Astrocyte of the hippocampus (primary cell): ENCODE results near the gene IGFBPL1.
"Not testable (repeated sequence)": the region's sequence is repeated elsewhere in the genome, so short reads cannot be mapped to it uniquely, and the experiment has no call there.

Experiments
- DNase-seq: peaks from one replicate; pipeline ENCODE4 v3.0.0; 2011; ENCODE audit warnings: low read depth, low spot score

The IGFBPL1 gene

DNA sequence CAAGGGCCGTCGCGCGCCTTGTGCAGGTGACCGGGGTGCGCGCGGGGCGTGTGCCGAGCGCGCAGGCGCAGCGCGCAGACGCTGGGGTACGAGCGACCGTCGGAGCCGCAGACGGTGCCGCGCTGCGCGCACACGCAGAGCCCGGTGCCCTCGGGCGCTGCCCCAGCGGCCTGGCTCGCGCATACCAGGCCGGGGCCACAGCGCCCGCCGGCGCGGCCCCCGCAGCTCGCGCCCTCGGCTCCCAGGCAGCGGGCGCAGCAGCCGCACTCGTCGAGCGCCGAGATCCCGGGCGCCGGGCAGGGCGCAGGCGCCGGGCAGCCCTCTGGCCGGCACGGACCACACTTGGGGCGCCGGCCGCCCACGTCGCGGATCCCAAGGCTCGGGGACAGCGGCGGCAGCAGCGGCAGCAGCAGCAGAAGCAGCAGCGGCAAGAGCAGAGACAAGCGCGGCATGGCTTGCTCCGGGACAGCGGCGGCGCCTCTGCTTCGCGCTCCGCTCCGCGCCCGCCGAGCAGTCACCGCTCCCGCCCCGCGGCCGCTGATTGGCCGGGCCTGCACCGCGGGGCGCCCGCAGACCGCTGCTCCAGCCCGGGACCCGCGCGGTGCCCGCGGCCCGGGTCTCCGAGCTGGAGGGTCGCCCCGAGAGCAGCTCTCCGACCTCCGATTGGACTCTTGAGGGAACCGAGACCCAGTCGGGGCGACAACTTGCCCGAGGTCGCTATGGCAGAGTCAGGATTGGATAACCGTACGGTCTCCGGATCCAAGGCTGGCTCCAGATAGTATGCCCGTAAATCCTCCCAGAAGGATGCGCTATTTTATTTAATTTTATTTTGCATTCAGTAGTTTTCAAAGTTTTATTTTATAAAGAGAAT lies at the start of gene IGFBPL1:
Gene IGFBPL1, minus strand, starts transcription at position 482 of the 871 bp plus-strand sequence. Its CDS starts 30 bp downstream, at position 452.
- peak; percentile 66 for DNase-seq

DNA sequence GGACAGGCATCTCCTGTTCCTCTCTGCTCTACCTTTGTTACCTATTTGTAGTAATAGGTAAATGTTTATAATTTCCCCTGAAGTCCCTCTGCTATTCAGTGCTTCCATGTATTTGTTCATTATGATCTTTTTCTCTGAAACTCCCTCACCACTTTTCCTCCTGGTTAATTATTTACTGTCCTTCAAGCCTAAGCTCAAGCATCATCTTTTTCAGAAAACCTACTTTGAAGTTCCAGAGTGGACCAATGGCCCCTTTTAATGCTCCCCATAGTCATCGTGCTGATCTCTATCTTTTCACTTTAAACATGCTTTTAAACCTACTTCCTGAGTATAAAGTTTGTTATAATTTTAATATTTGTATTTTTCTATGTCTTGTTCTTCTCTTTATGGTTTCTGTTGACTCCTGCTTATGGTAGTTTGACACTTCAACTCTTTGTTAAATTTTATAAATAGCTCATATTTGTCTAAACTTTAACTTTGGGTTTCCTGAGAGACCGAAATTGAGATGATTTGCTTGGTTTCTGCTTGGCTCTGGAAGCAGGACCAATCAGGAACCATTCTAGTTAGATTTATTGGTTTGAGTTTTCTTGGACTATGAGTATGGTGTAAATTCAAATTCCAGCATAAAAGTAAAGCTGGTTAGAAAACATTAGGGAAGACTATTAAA lies 48.5 kb upstream of the IGFBPL1 start:
- not testable (repeated sequence) for DNase-seq

DNA sequence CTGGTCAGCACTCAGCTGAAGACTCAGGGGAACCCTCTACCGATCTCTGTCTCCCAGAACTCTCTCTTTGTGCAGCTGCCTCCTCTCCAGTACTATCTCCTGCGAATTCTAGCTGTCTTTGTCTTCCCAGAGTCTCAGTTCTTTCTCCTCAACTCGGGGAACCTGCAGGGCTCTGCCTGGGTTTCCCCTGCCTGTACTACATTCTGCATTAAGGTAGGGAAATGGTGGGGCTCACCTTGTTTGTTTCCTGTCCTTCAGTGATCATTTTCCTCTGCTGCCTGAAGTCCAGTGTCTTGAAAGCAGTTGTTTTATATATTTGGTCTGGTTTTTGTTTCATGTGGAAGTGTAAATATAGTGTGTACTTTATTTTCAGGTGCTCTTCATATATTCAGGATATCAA lies 43.1 kb upstream of the IGFBPL1 start:
- no peak for DNase-seq

DNA sequence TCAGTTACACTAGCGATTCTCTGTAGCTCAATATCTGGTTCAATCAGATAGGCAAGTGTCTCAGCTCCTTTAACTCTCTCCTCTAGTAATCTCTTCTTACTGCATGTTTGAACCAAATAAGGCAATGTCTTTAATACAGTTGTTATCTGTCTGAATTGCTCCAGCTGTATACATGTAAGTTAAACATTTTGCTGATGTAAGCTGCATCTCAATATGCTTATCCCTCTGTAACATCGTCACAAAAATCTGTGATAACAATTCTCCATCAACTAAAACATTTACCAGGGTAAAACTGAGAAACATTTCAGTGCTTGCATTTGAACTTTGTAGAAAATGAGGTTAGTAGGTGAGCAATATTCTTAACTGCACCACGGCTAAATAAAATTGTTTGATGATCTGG lies 29.6 kb upstream of the IGFBPL1 start:
- no peak for DNase-seq

DNA sequence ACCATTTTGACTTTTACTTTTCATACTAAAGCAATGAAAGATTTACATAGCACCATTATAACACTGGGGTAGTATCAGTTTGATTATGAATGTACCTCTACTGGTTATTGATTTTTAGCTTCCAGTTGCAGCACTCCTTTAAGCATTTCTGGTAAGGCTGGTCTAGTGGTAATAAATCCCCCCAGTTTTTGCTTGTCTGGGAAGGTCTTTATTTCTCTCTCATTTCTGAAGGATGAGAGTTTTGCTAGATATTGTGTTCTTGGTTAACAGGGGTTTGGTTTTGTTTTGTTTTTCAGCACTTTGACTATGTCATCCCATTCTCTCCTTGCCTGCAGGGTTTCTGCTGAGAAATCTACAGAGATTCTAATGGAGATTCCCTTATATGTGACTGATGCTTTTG lies 26.9 kb upstream of the IGFBPL1 start:
- DNase-seq: no peak

DNA sequence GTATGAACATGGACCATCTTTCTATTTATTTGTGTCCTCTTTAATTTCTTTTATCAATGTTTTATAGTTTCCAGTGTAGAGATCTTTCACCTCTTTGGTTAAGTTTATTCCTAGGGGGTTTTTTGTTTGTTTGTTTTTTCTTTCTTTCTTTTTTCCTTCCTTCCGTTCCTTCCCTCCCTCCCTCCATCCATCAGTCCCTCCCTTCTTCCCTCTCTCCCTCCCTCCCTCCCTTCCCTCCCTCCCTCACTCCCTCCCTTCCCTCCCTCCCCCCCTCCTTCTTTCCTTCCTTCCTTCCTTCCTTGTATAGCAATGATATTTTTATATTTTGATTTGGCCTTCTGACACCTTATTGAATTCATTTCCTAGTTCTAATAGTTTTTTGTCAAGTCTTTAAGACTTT lies 23.4 kb upstream of the IGFBPL1 start:
- DNase-seq: no peak

DNA sequence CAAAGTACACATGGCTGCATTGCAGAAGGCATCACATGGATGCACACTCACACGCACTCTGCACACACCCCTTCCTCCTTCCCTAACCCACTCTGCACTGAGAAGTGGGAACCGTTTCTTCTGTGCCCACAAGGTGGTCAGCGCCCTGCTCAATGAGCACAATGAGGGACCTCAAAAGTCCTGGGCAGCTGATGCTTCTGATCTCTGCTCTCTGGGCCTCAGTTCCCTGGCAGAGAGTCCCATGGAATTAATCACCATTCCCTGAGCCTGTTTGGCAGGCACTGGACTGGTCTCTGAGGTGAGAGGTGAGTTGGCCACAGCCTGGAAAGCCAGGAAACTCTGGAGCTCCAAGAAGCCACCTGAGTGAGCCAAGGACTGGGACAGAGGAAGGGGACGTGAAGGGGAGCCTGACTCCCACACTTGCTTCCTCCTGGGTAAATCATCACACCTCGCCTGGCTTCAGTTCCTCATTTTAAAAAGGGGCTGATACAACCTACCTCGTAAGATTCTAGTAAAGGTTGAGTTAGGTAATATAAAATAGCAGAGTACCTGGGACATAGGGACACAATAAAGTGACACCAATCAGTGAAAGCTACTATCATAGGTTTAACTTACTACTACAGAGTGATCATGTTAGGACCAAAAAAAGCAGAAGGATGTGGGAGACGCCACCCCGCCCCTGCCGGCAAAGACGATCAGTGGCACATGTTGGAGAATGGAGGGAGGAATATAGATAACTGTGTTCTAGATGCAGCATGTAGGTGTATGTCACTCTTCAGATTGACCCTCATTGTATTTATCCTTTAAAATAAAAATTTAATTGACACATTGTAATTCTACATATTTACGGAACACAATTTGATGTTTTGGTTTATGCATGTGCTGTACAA lies 21.1 kb upstream of the IGFBPL1 start:
- no peak for DNase-seq

GRCh38 chr9:38443597-38443996 lies 19.3 kb upstream of the IGFBPL1 start:
- DNase-seq: no peak

DNA sequence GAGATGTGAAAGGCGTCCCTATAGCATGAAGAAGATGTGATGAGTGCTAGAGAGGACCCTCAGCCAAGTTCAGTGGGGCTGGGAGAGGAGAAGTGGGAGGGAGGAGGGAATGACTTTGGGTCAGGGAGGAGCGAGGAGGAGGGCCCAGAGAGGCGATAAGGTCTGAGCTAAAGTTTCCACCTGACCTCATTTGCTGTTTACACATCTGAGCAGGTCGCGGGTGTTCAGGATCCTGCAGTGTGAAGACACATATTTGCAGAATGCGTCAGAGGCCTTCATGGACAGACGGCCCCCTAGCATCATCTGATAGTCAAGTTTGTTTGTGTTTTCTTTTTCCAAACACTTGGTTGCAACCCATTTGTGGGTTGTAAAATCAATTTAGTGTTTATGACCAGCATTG lies 18.9 kb upstream of the IGFBPL1 start:
- peak; percentile 24 for DNase-seq

DNA sequence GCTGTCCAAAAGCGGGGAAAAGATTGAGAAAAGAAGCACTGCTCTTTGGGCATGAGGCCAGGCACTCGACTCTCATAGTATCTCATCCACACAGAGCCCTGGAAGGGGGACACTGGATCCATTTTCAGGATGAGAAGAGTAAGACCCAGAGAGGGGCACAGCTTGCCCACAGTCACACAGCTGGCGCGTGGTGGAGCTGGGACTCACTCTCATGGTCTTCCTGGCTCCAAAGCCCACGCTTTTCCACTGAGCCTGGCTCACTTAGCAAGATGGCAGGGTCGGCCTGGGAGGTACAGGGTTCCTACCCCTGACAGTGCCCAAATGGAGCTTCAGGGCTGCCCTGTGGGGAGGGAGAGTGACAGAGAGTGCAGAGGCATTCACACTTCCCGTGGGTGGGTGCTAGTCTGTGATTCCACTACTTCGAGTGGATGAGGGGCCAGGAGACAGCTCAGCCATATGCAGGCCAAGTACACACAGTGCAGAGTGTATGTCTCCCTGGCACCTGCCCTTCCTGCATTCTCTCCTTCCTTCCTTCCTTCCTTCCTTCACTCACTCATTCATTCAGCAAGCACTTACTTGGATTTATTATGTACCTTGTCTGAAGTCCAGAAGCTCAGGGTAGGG lies 18.3 kb upstream of the IGFBPL1 start:
- DNase-seq: no peak

DNA sequence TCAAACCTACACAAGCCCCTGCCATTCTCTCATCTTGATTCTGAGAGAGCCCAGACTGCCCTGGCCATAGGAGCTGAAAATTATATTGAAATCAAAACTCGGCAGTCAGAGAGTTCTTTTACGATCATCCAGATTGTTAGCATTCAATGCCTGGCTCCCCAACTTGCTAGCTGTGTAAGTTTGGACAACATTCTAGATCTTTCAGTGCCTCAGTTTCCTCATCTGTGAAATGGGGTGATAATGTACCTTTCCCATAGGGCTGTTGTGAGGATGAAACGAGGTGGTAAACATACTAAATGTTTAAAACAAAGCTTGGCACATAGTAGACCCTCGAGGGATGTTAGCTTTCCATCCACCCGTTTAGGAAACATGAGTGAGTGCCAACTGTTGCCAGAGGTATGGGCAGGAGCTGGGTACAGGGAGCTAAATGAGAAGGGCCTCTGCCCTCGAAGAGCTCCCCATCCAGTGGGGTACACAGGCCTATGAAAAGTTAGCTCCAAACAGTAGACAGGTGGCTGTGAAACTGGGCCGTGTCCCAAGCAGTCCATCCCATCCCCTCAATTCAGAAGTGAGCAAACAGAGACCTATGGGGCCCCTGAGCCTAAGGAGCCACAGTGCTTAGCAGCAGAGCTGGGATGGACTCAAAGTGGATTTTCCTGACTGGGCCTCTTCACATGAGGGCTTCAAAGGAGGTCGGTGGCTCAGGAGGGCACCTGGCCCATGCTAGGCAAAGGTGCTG lies 17.3 kb upstream of the IGFBPL1 start:
- no peak for DNase-seq

DNA sequence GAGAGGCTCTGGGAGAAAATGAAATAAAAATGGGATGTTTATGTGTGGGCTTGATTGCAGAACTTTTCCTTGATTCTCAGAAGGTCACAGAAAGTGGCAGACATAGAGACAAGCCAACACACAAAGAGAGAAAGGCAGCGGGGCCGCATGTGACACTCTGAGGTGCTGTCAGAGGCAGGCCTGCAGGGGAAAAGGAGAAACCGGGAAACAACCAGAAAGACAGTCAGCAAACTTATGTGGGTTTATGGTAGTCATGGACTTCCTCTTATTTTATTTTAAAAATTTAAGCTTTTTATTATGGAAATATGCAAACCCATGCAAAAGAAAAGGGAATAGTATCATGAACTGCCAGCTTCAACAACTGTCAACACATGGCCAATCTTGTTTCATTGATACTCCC lies 16.3 kb upstream of the IGFBPL1 start:
- no peak for DNase-seq

- no peak for DNase-seq
Observed at GRCh38 chr9:38439916-38440301, 15.7 kb upstream of the IGFBPL1 start.

- no peak for DNase-seq
Observed at GRCh38 chr9:38439291-38439915, 15.1 kb upstream of the IGFBPL1 start.

DNA sequence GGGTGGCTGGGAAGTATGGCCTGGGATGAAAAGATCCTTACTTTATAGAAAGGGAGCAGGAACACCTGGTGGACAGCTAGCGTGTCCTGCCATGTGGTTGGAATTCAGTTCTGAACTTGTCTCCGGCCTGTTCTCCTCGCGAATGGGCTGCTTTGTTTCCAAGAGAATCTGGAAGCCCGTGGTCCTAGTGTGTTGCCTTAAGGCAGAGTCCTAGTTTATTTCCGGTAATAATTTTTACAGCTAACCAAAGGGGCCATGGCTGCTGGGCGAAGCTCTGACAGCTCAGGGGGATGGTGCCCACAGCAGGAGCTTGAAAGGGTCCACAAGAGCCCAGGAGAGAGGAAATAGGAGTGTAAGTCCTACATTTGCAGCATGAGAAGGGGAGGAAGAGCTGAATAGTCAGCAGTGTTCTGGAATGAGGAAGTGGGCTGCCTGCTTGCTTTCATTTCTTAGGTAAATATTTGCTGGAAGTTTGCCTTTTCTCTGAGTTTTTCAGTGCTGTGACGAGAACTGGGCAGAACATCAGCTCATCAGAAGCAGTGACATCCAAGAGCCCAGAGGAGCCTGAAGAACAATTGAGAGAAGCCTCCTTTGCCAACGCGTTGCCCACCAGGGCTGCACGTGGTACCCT lies 13.1 kb upstream of the IGFBPL1 start:
- peak; percentile 74 for DNase-seq

DNA sequence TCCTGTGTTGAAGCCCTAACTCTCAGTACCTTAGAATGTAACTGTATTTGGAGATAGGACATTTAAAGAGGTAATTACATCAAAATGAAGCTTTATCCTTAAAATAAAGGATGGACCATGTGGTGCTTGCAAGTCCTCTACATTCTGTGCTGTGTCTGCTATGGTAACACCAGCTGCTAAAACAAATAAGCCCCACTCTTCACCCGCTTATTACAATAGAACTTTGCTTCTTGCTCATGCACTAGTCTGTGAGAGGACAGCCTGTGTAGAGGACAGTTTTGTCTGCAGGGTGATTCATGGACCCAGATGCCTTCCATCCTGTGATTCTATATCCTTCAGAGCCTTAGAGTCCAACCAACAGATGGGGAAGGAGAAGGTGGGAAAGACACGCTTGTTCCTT lies 12.5 kb upstream of the IGFBPL1 start:
- no peak for DNase-seq

- no peak for DNase-seq
Observed at GRCh38 chr9:38435521-38435920, 11.3 kb upstream of the IGFBPL1 start.

- DNase-seq: no peak
Observed at GRCh38 chr9:38434853-38435252, 10.6 kb upstream of the IGFBPL1 start.

DNA sequence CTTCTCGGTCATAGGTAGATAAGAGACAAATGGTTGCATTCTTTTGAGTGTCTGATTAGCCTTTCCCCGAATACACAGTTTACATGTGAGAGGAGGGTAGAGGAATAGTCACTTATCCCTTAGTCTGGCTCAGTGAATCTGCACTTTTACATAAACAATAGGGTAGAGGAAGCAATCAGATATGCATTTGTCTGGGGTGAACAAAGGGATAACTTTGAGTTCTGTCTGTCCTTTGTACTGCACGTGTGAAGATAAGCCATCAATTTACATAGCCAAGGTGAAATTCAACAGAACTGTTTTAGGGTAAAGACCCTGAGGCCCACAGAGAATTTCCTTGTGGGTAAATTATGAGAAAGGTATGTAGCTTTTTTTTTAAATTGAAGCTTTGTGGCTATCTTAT lies 10.1 kb upstream of the IGFBPL1 start:
- DNase-seq: no peak

DNA sequence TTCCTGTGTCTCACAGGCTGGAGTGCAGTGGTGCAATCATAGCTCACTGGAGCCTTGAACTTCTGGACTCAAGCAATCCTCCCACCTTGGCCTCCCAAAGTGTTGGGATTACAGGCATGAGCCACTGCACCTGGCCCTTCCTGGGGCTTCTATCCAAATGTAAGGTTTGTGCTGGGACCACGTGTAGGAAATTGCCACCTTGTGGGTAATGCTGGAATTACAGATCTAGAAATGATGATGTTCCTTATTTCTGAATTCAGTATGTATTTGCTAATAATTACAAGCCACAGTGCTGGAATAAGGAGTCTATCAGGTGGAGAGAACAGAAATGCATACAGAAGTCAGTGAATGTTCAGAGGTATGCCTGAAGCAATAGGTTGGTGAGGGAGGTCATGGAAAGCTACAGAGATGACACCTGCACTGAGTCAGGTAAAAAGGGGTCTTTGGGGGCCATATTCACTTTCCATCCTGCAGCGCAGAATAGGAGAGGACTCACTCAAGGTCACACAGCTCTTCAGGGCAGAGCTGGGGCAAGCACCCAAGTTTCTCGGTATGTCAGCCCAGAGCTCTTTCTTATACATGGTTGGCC lies 8.8 kb upstream of the IGFBPL1 start:
- peak; percentile 60 for DNase-seq
